Adipocyte (in vitro differentiated cells): ENCODE measurements around the gene BACH2.
"Not testable (repeated sequence)": the region's sequence is repeated elsewhere in the genome, so short reads cannot be mapped to it uniquely, and the experiment has no call there.

Source experiments
- DNase-seq: peaks from one replicate; pipeline ENCODE4 v3.0.0-alpha.2; 2015; ENCODE audit warnings: low read depth
- H3K27me3 ChIP-seq: replicated peaks from 2 replicates; pipeline ENCODE4 v1.7.0; 2013; ENCODE audit warnings: mild to moderate bottlenecking, low read length, moderate library complexity; ENCODE audit not compliant: control insufficient read depth, insufficient read depth
- H3K36me3 ChIP-seq: 2 replicates; pipeline ENCODE4 v1.7.0; 2013; ENCODE audit warnings: low read length, mild to moderate bottlenecking, moderate library complexity; ENCODE audit not compliant: control insufficient read depth, insufficient read depth, severe bottlenecking
- H3K4me1 ChIP-seq: 2 replicates; pipeline ENCODE4 v1.7.0; 2013; ENCODE audit warnings: mild to moderate bottlenecking, low read length, moderate library complexity; ENCODE audit not compliant: control insufficient read depth, insufficient read depth
- H3K4me3 ChIP-seq: 2 replicates; pipeline ENCODE4 v1.7.0; 2013; ENCODE audit warnings: mild to moderate bottlenecking, low read length, moderate library complexity
- H3K9ac ChIP-seq: 2 replicates; pipeline ENCODE4 v1.7.0; 2013; ENCODE audit warnings: mild to moderate bottlenecking, low read length, moderate library complexity
- H3K9me3 ChIP-seq: 2 replicates; pipeline ENCODE4 v1.7.0; 2013; ENCODE audit warnings: mild to moderate bottlenecking, low read length, moderate library complexity; ENCODE audit not compliant: control insufficient read depth

BACH2 gene

DNA sequence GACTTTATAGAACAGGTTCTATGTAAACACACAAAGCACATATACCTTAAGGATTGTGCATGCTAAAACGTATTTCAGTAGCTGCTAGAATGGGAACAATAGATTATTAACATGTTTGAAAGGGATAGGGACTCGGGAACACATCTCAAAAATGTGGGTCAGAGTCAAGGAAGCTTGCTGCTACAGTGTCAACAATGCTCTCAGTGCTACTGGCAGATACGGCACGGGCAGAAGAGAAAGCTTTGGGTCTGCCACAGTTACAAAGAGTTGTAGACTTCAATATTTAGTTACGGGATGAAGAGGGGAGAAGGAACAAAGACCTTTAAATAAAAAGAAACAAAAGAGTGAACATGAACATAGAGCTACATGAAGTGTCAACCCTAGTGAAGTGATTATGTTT is 170.5 kb downstream of the BACH2 start:
- Histone ChIP-seq H3K36me3 (no peaks in the 10 kb centered on the region), H3K9me3 (no peaks in the 10 kb centered on the region), H3K9ac (no peak overlapping the region), H3K27me3 (no peaks in the 10 kb centered on the region), H3K4me3 (no peak overlapping the region), H3K4me1 (no peaks in the 10 kb centered on the region)
- no peak for DNase-seq

GRCh38 chr6:90124874-90125510 is 171.7 kb downstream of the BACH2 start:
- Histone ChIP-seq H3K27me3 (no peaks in the 10 kb centered on the region), H3K36me3 (no peaks in the 10 kb centered on the region), H3K4me3 (no peak overlapping the region), H3K9ac (no peak overlapping the region), H3K9me3 (no peaks in the 10 kb centered on the region), H3K4me1 (no peaks in the 10 kb centered on the region)
- DNase-seq, result peak; percentile 17

DNA sequence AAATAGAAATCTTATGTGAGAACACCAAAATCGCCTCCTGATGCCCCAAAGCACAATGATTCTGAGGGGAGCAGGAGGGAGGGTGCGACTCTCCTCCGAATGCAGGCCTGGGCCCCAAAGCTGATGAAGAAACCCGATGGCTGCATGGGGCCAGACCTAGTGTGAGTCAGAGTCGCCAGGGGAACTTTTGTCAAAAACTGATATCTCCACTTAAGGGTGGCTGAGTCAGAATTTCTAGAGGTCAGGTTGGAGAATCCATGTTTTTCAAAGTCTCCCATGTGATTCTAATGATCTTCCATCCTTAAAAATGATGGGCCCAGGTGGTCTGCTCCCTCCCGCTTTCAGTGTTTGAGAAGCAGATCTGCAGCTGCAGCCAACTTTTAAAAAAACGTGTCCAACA is 172.8 kb downstream of the BACH2 start:
- Histone ChIP-seq H3K9me3 (no peaks in the 10 kb centered on the region), H3K4me1 (no peaks in the 10 kb centered on the region), H3K9ac (no peak overlapping the region), H3K27me3 (no peaks in the 10 kb centered on the region), H3K36me3 (no peaks in the 10 kb centered on the region), H3K4me3 (no peak overlapping the region)
- DNase-seq, result peak; percentile 1

- no peaks in the 10 kb centered on the region for H3K4me1 ChIP-seq
- no peaks in the 10 kb centered on the region for H3K36me3 ChIP-seq
- H3K27me3 ChIP-seq, result no peaks in the 10 kb centered on the region
- no peak overlapping the region for H3K4me3 ChIP-seq
- H3K9me3 ChIP-seq, result no peaks in the 10 kb centered on the region
- DNase-seq, result no peak
- H3K9ac ChIP-seq, result no peak overlapping the region
Observed at GRCh38 chr6:90121982-90122381, 174.7 kb downstream of the BACH2 start.

DNA sequence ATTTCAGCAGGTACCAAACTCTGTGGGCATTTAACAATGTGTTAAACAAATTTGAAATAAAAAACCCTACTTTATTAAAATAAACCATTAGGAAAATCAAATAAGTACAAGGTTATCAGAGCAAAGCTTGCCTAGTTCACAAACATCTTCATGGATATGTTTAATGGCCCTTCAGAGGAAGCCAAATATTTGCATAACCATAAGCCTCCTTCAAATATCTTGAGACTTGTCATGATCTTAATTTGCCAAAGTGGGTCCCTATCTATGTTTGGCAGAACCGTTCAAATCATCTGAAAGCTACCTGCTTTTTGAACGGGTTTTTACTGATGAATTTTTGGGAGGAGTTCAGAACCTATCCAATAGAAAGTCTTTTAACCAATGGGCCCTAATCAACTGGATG is 176.3 kb downstream of the BACH2 start:
- H3K36me3 ChIP-seq, result no peaks in the 10 kb centered on the region
- DNase-seq, result no peak
- H3K27me3 ChIP-seq, result no peaks in the 10 kb centered on the region
- no peak overlapping the region for H3K9ac ChIP-seq
- H3K4me3 ChIP-seq, result no peak overlapping the region
- H3K9me3 ChIP-seq, result no peaks in the 10 kb centered on the region
- H3K4me1 ChIP-seq, result no peaks in the 10 kb centered on the region

GRCh38 chr6:90119618-90120017 is 177.0 kb downstream of the BACH2 start:
- Histone ChIP-seq H3K9ac (no peak overlapping the region), H3K4me3 (no peak overlapping the region), H3K36me3 (no peaks in the 10 kb centered on the region), H3K27me3 (no peaks in the 10 kb centered on the region), H3K4me1 (no peaks in the 10 kb centered on the region), H3K9me3 (no peaks in the 10 kb centered on the region)
- DNase-seq, result no peak

DNA sequence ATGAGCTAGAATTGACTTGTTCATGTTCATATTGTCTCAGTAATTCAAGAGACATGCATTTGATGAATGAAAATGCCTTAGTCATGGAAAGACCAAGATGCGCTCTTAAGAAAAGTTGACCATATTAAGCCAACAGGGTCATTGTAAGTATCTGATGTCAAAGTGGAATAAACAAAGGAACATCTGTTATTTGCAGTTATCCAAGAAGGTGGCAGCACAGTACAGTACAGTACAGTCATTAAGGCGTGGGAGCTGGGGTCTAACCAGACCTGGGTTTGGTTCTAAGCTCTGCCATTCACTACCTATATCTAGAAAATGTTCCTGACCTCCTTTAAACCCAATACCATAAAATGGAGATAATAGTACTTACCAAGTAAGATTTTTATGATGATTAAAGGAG is 178.1 kb downstream of the BACH2 start:
- Histone ChIP-seq H3K9ac (no peak overlapping the region), H3K9me3 (peaks cover 9% of the 10 kb centered on the region), H3K27me3 (no peaks in the 10 kb centered on the region), H3K4me1 (no peaks in the 10 kb centered on the region), H3K36me3 (no peaks in the 10 kb centered on the region), H3K4me3 (no peak overlapping the region)
- DNase-seq, result no peak

DNA sequence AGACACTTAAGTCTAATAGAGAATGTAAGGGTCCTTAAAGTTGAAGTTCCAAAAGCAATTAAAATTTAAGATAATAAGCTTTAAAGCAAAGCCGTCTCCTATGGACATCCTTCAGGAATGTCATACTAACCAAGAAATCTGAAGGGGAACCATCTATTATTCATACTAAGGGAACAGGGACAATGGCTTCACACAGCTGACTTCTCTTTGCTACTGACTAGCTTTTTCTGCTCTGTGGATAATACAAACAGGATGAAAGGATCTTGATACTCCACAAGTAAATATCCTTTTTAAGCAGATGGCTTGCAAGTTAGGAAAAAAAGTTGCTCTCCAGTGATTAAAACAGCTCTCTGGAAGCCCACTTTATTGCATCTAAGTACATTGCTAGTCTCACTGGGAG is 178.6 kb downstream of the BACH2 start:
- H3K36me3 ChIP-seq, result no peaks in the 10 kb centered on the region
- no peak overlapping the region for H3K4me3 ChIP-seq
- peaks cover 14% of the 10 kb centered on the region for H3K9me3 ChIP-seq
- H3K27me3 ChIP-seq, result no peaks in the 10 kb centered on the region
- no peak for DNase-seq
- H3K9ac ChIP-seq, result no peak overlapping the region
- no peaks in the 10 kb centered on the region for H3K4me1 ChIP-seq

GRCh38 chr6:90116126-90116525 is 180.5 kb downstream of the BACH2 start:
- not testable (repeated sequence) for H3K9ac ChIP-seq, H3K4me3 ChIP-seq, H3K36me3 ChIP-seq, H3K4me1 ChIP-seq, DNase-seq, H3K27me3 ChIP-seq
- peaks cover 22% of the 10 kb centered on the region for H3K9me3 ChIP-seq

DNA sequence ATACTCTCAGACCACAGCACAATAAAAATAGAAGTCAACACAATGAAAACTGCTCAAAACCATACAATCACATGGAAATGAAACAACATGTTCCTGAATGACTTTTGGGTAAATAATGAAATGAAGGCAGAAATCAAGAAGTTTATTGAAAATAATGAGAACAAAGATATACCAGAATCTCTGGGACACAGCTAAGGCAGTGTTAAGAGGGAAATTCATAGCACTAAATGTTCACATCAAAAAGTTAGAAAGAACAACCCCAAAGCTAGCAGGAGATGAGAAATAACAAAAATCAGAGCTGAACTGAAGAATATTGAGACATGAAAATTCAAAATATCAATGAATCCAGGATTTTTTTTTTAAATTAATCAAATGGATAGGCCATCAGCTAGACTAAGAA is 183.3 kb downstream of the BACH2 start:
- Histone ChIP-seq H3K36me3 (no peaks in the 10 kb centered on the region), H3K27me3 (no peaks in the 10 kb centered on the region)

GRCh38 chr6:90111387-90111786 is 185.3 kb downstream of the BACH2 start:
- no peak overlapping the region for H3K4me3 ChIP-seq
- peaks cover 22% of the 10 kb centered on the region for H3K9me3 ChIP-seq
- no peaks in the 10 kb centered on the region for H3K4me1 ChIP-seq
- no peaks in the 10 kb centered on the region for H3K36me3 ChIP-seq
- H3K27me3 ChIP-seq, result no peaks in the 10 kb centered on the region
- H3K9ac ChIP-seq, result no peak overlapping the region
- DNase-seq, result no peak

More for the DNA sequence above, 183.3 kb downstream of the BACH2 start:
- no peak overlapping the region for H3K4me3 ChIP-seq
- DNase-seq, result no peak
- no peak overlapping the region for H3K9ac ChIP-seq
- peaks cover 22% of the 10 kb centered on the region for H3K9me3 ChIP-seq
- no peaks in the 10 kb centered on the region for H3K4me1 ChIP-seq

GRCh38 chr6:90110971-90111370 is 185.7 kb downstream of the BACH2 start:
- Histone ChIP-seq H3K4me1 (no peaks in the 10 kb centered on the region), H3K4me3 (no peak overlapping the region), H3K9me3 (peaks cover 22% of the 10 kb centered on the region), H3K9ac (no peak overlapping the region), H3K36me3 (no peaks in the 10 kb centered on the region), H3K27me3 (no peaks in the 10 kb centered on the region)
- no peak for DNase-seq
